OCI-LY3 (cell line): Measurements from ENCODE around the gene PTAR1.

Source experiments
- EZH2phosphoT487 ChIP-seq: fragments of 200-600 bp; shearing (Covaris generic); IDR thresholded peaks from 2 replicates; pipeline ENCODE4 v1.6.1; 2018; ENCODE audit warnings: antibody characterized with exemption, mixed run types, low read depth
- TF ChIP-seq, protein P1 (sequence below): fragments of 200-600, 300-600 bp; sonication (generic); IDR thresholded peaks from 2 replicates; pipeline ENCODE4 v1.5.1; 2014; ENCODE audit warnings: antibody characterized with exemption, low read length, low read depth

DNA sequence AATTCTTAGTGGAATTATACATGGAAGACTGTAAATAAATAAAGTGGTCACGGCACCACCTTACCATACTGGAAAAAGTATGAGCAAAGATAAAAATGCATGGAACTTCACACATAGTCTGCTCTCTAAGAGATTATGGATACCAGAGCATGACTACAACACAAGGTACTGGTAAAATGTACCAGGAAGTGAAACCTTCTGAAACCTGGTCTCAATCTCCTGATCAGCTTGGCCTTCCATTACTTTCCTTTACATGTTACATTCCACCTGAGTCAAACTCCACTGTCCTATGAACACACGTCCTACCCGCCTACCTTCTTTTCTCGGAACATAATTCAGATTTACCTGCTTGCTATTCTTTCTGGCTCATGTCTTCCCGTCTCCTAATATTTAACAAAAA is 15.9 kb downstream of the PTAR1 start:
- TF ChIP-seq, protein P1, sequence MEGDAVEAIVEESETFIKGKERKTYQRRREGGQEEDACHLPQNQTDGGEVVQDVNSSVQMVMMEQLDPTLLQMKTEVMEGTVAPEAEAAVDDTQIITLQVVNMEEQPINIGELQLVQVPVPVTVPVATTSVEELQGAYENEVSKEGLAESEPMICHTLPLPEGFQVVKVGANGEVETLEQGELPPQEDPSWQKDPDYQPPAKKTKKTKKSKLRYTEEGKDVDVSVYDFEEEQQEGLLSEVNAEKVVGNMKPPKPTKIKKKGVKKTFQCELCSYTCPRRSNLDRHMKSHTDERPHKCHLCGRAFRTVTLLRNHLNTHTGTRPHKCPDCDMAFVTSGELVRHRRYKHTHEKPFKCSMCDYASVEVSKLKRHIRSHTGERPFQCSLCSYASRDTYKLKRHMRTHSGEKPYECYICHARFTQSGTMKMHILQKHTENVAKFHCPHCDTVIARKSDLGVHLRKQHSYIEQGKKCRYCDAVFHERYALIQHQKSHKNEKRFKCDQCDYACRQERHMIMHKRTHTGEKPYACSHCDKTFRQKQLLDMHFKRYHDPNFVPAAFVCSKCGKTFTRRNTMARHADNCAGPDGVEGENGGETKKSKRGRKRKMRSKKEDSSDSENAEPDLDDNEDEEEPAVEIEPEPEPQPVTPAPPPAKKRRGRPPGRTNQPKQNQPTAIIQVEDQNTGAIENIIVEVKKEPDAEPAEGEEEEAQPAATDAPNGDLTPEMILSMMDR = no peak
- TF ChIP-seq EZH2phosphoT487 = no peak
